Diencephalon (tissue), 1 donor: ENCODE results near the gene MSH3. TPM values are rescaled to one million over a fixed set of nuclear protein-coding genes. Genes with fewer than 3 reads are reported as not detected.

Source experiments
- small RNA-seq: library from RNA; depleted of rRNA; stranded (forward); fragments of <200 nt; gene quantifications from one replicate; pipeline ENCODE3, GENCODE V24; 2014
- total RNA-seq: library from RNA; depleted of rRNA; stranded (reverse); fragments of >200 nt; gene quantifications from one replicate; pipeline ENCODE4 v1.2.3, GENCODE V29; 2014

MSH3 gene
- total RNA-seq: 37.6 TPM

DNA sequence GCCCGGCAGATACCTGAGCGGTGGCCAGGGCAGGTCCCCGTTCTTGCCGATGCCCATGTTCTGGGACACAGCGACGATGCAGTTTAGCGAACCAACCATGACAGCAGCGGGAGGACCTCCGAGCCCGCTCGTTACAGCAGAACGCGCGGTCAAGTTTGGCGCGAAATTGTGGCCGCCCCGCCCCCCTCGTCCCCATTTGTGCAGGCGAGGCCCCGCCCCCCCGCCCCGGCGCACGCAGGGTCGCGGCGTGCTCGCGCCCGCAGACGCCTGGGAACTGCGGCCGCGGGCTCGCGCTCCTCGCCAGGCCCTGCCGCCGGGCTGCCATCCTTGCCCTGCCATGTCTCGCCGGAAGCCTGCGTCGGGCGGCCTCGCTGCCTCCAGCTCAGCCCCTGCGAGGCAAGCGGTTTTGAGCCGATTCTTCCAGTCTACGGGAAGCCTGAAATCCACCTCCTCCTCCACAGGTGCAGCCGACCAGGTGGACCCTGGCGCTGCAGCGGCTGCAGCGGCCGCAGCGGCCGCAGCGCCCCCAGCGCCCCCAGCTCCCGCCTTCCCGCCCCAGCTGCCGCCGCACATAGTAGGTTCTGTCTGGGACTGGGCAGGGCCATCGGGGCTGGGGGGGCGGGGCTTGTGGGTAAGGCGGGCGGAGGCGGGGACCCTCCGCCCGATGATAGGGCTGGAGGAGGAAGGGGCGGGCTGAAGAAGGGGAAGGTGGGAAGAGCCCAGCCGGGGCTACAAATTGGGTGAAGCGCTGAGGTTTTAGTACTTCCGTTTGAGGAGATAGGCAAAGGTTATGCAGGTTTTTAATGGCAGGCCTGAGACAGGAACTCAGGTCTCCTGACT lies at the start of gene MSH3, which contains the start of gene DHFR:
TSS of gene MSH3 (plus strand) at position 262 of the 840 bp plus-strand sequence. CDS start at position 338, 76 bp downstream.
TSS of gene DHFR (minus strand) at position 593 of the 840 bp plus-strand sequence. CDS start at position 99, 494 bp downstream.

Small RNAs within 50 kb of the gene (small RNA-seq; reads per million reads assigned to genes)
- gene MTRNR2L2: not detected

Other genes with a start within 250 kb of the MSH3 start
- gene ZFYVE16, start 246.6 kb upstream of the MSH3 start, total RNA-seq: 72.7 TPM
- gene FAM151B, start 166.6 kb upstream of the MSH3 start, total RNA-seq: 22.6 TPM
- 3.0 TPM for gene ANKRD34B, start 84.4 kb upstream of the MSH3 start, total RNA-seq
- gene DHFR, start 331 bp downstream of the MSH3 start, total RNA-seq: 33.2 TPM